Dendritic cell treated with granulocyte-macrophage colony-stimulating factor and Interleukin-4, amounts not matched to agents 40 ng/mL and 50 ng/mL, for 4 days (primary cell): ENCODE data around the gene SEMA3E.
"Not testable (repeated sequence)": the region's sequence is repeated elsewhere in the genome, so short reads cannot be mapped to it uniquely, and the experiment has no call there.

ENCODE experiments used
- H3K27ac Mint-ChIP-seq: one replicate; pipeline ENCODE4 v1.8.0; 2022; ENCODE audit warnings: mild to moderate bottlenecking, mixed read lengths
- H3K27me3 Mint-ChIP-seq: one replicate; pipeline ENCODE4 v1.8.0; 2022; ENCODE audit warnings: mild to moderate bottlenecking, mixed read lengths
- H3K36me3 Mint-ChIP-seq: one replicate; pipeline ENCODE4 v1.8.0; 2022; ENCODE audit warnings: low read depth, mixed read lengths
- H3K4me1 Mint-ChIP-seq: one replicate; pipeline ENCODE4 v1.8.0; 2022; ENCODE audit warnings: low read depth, mixed read lengths
- H3K4me3 Mint-ChIP-seq: one replicate; pipeline ENCODE4 v1.8.0; 2022; ENCODE audit warnings: mild to moderate bottlenecking, moderate library complexity, mixed read lengths
- H3K9me3 Mint-ChIP-seq: one replicate; pipeline ENCODE4 v1.8.0; 2022; ENCODE audit warnings: mixed read lengths
- intact Hi-C: fragments of 100-400 bp; cut with micrococcal nuclease; formaldehyde crosslinking; loops from one replicate; pipeline ENCODE4 v1.15.0; 2022

SEMA3E gene

GRCh38 chr7:83562289-83562688, 86.7 kb downstream of the SEMA3E start:
- no peaks in the 10 kb centered on the region for H3K4me1 Mint-ChIP-seq
- H3K27ac Mint-ChIP-seq, result no peak overlapping the region
- H3K9me3 Mint-ChIP-seq, result peaks cover 8% of the 10 kb centered on the region
- no peak overlapping the region for H3K4me3 Mint-ChIP-seq
- intact Hi-C loops, result no loop called here
- no peaks in the 10 kb centered on the region for H3K27me3 Mint-ChIP-seq
- no peaks in the 10 kb centered on the region for H3K36me3 Mint-ChIP-seq

GRCh38 chr7:83559887-83560286, 89.1 kb downstream of the SEMA3E start:
- intact Hi-C loops, result no loop called here
- H3K27me3 Mint-ChIP-seq, result no peaks in the 10 kb centered on the region
- no peak overlapping the region for H3K4me3 Mint-ChIP-seq
- no peaks in the 10 kb centered on the region for H3K4me1 Mint-ChIP-seq
- H3K27ac Mint-ChIP-seq, result no peak overlapping the region
- H3K36me3 Mint-ChIP-seq, result no peaks in the 10 kb centered on the region
- H3K9me3 Mint-ChIP-seq, result peaks cover 8% of the 10 kb centered on the region

GRCh38 chr7:83552556-83552955, 96.4 kb downstream of the SEMA3E start:
- H3K27me3 Mint-ChIP-seq, H3K27ac Mint-ChIP-seq, H3K4me1 Mint-ChIP-seq, intact Hi-C loops, H3K36me3 Mint-ChIP-seq, H3K4me3 Mint-ChIP-seq: not testable (repeated sequence)
- H3K9me3 Mint-ChIP-seq, result peaks cover 18% of the 10 kb centered on the region

GRCh38 chr7:83550100-83550499, 98.8 kb downstream of the SEMA3E start:
- intact Hi-C loops, result no loop called here
- Mint-ChIP-seq H3K36me3 (no peaks in the 10 kb centered on the region), H3K9me3 (peaks cover 18% of the 10 kb centered on the region), H3K4me1 (no peaks in the 10 kb centered on the region), H3K27ac (no peak overlapping the region), H3K4me3 (no peak overlapping the region), H3K27me3 (no peaks in the 10 kb centered on the region)

GRCh38 chr7:83548250-83548649, 100.7 kb downstream of the SEMA3E start:
- Mint-ChIP-seq H3K9me3 (peaks cover 15% of the 10 kb centered on the region), H3K27ac (no peak overlapping the region), H3K27me3 (no peaks in the 10 kb centered on the region), H3K4me3 (no peak overlapping the region), H3K36me3 (no peaks in the 10 kb centered on the region), H3K4me1 (no peaks in the 10 kb centered on the region)
- intact Hi-C loops, result no loop called here

GRCh38 chr7:83547526-83547925, 101.4 kb downstream of the SEMA3E start:
- no peak overlapping the region for H3K4me3 Mint-ChIP-seq
- H3K27ac Mint-ChIP-seq, result no peak overlapping the region
- no peaks in the 10 kb centered on the region for H3K4me1 Mint-ChIP-seq
- peaks cover 8% of the 10 kb centered on the region for H3K9me3 Mint-ChIP-seq
- no peaks in the 10 kb centered on the region for H3K36me3 Mint-ChIP-seq
- intact Hi-C loops, result no loop called here
- no peaks in the 10 kb centered on the region for H3K27me3 Mint-ChIP-seq

- intact Hi-C loops, result no loop called here
- Mint-ChIP-seq H3K9me3 (no peaks in the 10 kb centered on the region), H3K4me3 (no peak overlapping the region), H3K27ac (no peak overlapping the region), H3K4me1 (no peaks in the 10 kb centered on the region), H3K27me3 (no peaks in the 10 kb centered on the region), H3K36me3 (no peaks in the 10 kb centered on the region)
These were observed 102.4 kb downstream of the SEMA3E start for GRCh38 chr7:83546586-83546985.

GRCh38 chr7:83541187-83541960, 107.6 kb downstream of the SEMA3E start:
- Mint-ChIP-seq H3K9me3 (no peaks in the 10 kb centered on the region), H3K36me3 (no peaks in the 10 kb centered on the region), H3K4me1 (no peaks in the 10 kb centered on the region), H3K27ac (no peak overlapping the region), H3K27me3 (no peaks in the 10 kb centered on the region), H3K4me3 (no peak overlapping the region)
- intact Hi-C loops, result no loop called here

GRCh38 chr7:83534488-83534887, 114.5 kb downstream of the SEMA3E start:
- Mint-ChIP-seq H3K36me3 (no peaks in the 10 kb centered on the region), H3K27ac (no peak overlapping the region), H3K9me3 (no peaks in the 10 kb centered on the region), H3K4me3 (no peak overlapping the region), H3K4me1 (no peaks in the 10 kb centered on the region), H3K27me3 (no peaks in the 10 kb centered on the region)
- intact Hi-C loops, result no loop called here

GRCh38 chr7:83532219-83532618, 116.7 kb downstream of the SEMA3E start:
- no peak overlapping the region for H3K27ac Mint-ChIP-seq
- no peaks in the 10 kb centered on the region for H3K9me3 Mint-ChIP-seq
- H3K4me1 Mint-ChIP-seq, result no peaks in the 10 kb centered on the region
- no peak overlapping the region for H3K4me3 Mint-ChIP-seq
- intact Hi-C loops, result no loop called here
- H3K27me3 Mint-ChIP-seq, result no peaks in the 10 kb centered on the region
- H3K36me3 Mint-ChIP-seq, result no peaks in the 10 kb centered on the region

GRCh38 chr7:83531766-83532165, 117.2 kb downstream of the SEMA3E start:
- H3K27ac Mint-ChIP-seq, result no peak overlapping the region
- H3K27me3 Mint-ChIP-seq, result no peaks in the 10 kb centered on the region

GRCh38 chr7:83528925-83529423, 120.0 kb downstream of the SEMA3E start:
- Mint-ChIP-seq H3K4me3 (no peak overlapping the region), H3K27ac (no peak overlapping the region), H3K4me1 (no peaks in the 10 kb centered on the region), H3K36me3 (no peaks in the 10 kb centered on the region), H3K27me3 (no peaks in the 10 kb centered on the region), H3K9me3 (no peaks in the 10 kb centered on the region)
- intact Hi-C loops, result no loop called here

More at GRCh38 chr7:83531766-83532165, 117.2 kb downstream of the SEMA3E start:
- Mint-ChIP-seq H3K9me3 (no peaks in the 10 kb centered on the region), H3K4me1 (no peaks in the 10 kb centered on the region), H3K36me3 (no peaks in the 10 kb centered on the region), H3K4me3 (no peak overlapping the region)
- intact Hi-C loops, result no loop called here

- H3K4me1 Mint-ChIP-seq, result no peaks in the 10 kb centered on the region
- intact Hi-C loops, result no loop called here
- H3K27ac Mint-ChIP-seq, result no peak overlapping the region
- no peaks in the 10 kb centered on the region for H3K27me3 Mint-ChIP-seq
- no peak overlapping the region for H3K4me3 Mint-ChIP-seq
- H3K9me3 Mint-ChIP-seq, result no peaks in the 10 kb centered on the region
- H3K36me3 Mint-ChIP-seq, result no peaks in the 10 kb centered on the region
These were observed 124.5 kb downstream of the SEMA3E start for GRCh38 chr7:83524277-83525075.

- no peaks in the 10 kb centered on the region for H3K9me3 Mint-ChIP-seq
- no peak overlapping the region for H3K4me3 Mint-ChIP-seq
- no peaks in the 10 kb centered on the region for H3K4me1 Mint-ChIP-seq
- no peaks in the 10 kb centered on the region for H3K36me3 Mint-ChIP-seq
- no peaks in the 10 kb centered on the region for H3K27me3 Mint-ChIP-seq
- no peak overlapping the region for H3K27ac Mint-ChIP-seq
- intact Hi-C loops, result no loop called here
These were observed 128.2 kb downstream of the SEMA3E start for GRCh38 chr7:83520726-83521125.
